Skeletal muscle tissue (tissue), 4 donors: ENCODE data around the gene NCSTN. TPM values are rescaled to one million over a fixed set of nuclear protein-coding genes. Genes with fewer than 3 reads are reported as not detected.

ENCODE experiments used
- H3K27ac ChIP-seq: one replicate; pipeline ENCODE4 v1.7.0; 2013; ENCODE audit warnings: mild to moderate bottlenecking, low read depth, low read length, inconsistent platforms
- H3K27me3 ChIP-seq, 3 donors: one replicate each; pipeline ENCODE4 v1.7.0; 2013; ENCODE audit warnings: low read length in 3 of 3; ENCODE audit not compliant: control insufficient read depth in 3 of 3, insufficient read depth in 3 of 3
- H3K36me3 ChIP-seq, 3 donors: one replicate each; pipeline ENCODE4 v1.7.0; 2013; ENCODE audit warnings: low read length in 3 of 3; ENCODE audit not compliant: control insufficient read depth in 3 of 3, insufficient read depth in 3 of 3
- H3K4me1 ChIP-seq, 3 donors: one replicate each; pipeline ENCODE4 v1.7.0; 2013; ENCODE audit warnings: low read length in 3 of 3, mild to moderate bottlenecking in 3 of 3; ENCODE audit not compliant: control insufficient read depth in 3 of 3, insufficient read depth in 3 of 3
- H3K4me3 ChIP-seq, 3 donors: one replicate each; pipeline ENCODE4 v1.7.0; 2013; ENCODE audit warnings: low read length in 3 of 3
- H3K9ac ChIP-seq, 3 donors: one replicate each; pipeline ENCODE4 v1.7.0; 2013; ENCODE audit warnings: low read length in 3 of 3, mild to moderate bottlenecking in 3 of 3, moderate library complexity in 2 of 3, low read depth in 1 of 3
- H3K9me3 ChIP-seq, 3 donors: one replicate each; pipeline ENCODE4 v1.7.0; 2013; ENCODE audit warnings: low read length in 3 of 3; ENCODE audit not compliant: control insufficient read depth in 3 of 3
- total RNA-seq: library from RNA; depleted of rRNA; stranded (reverse); fragments of >200 nt; gene quantifications from one replicate; pipeline ENCODE4 v1.2.3, GENCODE V29; 2014
- donor health status: Osteomylitis.

The NCSTN gene
- total RNA-seq, 1 donor from 2014 or later: 53.8 TPM

- Histone ChIP-seq H3K4me1 (no peaks in the 10 kb centered on the region), H3K4me3 (no peak overlapping the region), H3K9me3 (no peaks in the 10 kb centered on the region), H3K27me3 (peaks cover 0 to 3% (median 2%) of the 10 kb centered on the region in 3 donors), H3K27ac (no peak overlapping the region), H3K36me3 (no peaks in the 10 kb centered on the region), H3K9ac (no peak overlapping the region)
These were observed 24.3 kb downstream of the NCSTN start for GRCh38 chr1:160367516-160367900.

GRCh38 chr1:160367934-160368923, 25.0 kb downstream of the NCSTN start:
- Histone ChIP-seq H3K36me3 (no peaks in the 10 kb centered on the region), H3K27me3 (peaks cover 0 to 3% (median 2%) of the 10 kb centered on the region in 3 donors), H3K27ac (no peak overlapping the region), H3K4me3 (no peak overlapping the region), H3K9ac (no peak overlapping the region), H3K4me1 (no peaks in the 10 kb centered on the region), H3K9me3 (no peaks in the 10 kb centered on the region)

DNA sequence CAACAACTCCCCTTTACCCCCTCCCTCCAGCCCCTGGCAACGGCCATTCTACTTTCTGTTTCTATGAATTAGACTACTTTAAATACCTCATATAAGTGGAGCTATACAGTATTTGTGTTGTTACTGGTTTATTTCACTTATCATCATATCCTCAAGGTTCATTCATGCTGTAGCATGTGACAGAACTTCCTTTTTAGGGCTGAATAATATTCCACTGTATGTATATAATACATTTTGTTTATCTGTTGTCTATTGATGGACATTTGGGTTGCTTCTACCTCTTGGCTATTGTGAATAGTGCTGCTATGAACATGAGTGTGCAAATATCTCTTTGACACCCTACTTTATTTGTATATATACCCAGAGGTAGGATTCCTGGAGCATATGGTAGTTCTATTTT, 25.9 kb downstream of the NCSTN start:
- H3K27me3 ChIP-seq: peaks cover 0 to 3% (median 2%) of the 10 kb centered on the region in 3 donors
- no peaks in the 10 kb centered on the region for H3K9me3 ChIP-seq
- H3K9ac ChIP-seq: no peak overlapping the region
- no peaks in the 10 kb centered on the region for H3K4me1 ChIP-seq
- no peak overlapping the region for H3K27ac ChIP-seq
- no peak overlapping the region for H3K4me3 ChIP-seq
- no peaks in the 10 kb centered on the region for H3K36me3 ChIP-seq

DNA sequence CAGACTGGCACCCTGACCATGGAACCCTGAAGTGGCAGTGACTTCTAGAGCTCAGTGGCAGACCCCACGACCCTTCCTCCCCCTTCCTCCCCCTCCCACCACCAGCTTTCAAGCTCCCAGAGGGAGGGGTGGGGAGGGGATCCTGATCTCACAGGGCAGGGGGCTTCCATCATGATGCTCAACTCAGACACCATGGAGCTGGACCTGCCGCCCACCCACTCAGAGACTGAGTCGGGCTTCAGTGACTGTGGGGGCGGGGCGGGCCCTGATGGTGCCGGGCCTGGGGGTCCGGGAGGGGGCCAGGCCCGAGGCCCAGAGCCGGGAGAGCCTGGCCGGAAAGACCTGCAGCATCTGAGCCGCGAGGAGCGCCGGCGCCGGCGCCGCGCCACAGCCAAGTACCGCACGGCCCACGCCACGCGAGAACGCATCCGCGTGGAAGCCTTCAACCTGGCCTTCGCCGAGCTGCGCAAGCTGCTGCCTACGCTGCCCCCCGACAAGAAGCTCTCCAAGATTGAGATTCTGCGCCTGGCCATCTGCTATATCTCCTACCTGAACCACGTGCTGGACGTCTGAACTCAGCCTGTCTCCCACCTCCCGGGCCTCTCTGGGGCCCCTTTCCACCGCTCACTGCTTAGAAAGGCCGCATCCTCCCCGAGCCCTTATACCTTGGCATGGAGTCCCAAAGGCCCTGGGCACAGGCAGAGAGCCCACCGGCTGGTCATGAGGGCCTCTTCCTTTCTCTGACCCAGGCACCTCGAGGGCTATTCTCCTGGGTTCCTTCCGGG, 27.6 kb downstream of the NCSTN start:
- H3K36me3 ChIP-seq: no peaks in the 10 kb centered on the region
- H3K9ac ChIP-seq: no peak overlapping the region
- no peaks in the 10 kb centered on the region for H3K9me3 ChIP-seq
- peaks cover 0 to 3% (median 2%) of the 10 kb centered on the region in 3 donors for H3K27me3 ChIP-seq
- H3K4me1 ChIP-seq: peaks cover 2 to 11% (median 7%) of the 10 kb centered on the region in 3 donors
- no peak overlapping the region for H3K27ac ChIP-seq
- no peak overlapping the region for H3K4me3 ChIP-seq

DNA sequence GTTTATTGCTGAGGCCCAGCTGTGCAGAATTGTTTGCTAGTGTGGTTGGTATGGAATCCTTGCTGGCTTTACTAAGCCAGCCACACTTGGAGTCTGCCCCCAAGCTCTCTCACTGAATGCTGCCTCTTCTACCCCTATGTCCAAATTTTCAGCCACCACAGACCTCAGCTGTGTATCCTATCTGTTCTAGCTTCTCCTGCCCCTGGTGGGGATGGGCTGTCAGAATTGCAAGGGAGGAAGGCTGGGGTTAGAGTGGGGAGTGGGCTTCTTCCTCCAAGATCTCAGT, 28.1 kb downstream of the NCSTN start:
- Histone ChIP-seq H3K9ac (no peak overlapping the region), H3K27ac (no peak overlapping the region), H3K27me3 (peaks cover 0 to 3% (median 2%) of the 10 kb centered on the region in 3 donors), H3K36me3 (no peaks in the 10 kb centered on the region), H3K4me3 (no peak overlapping the region), H3K4me1 (peaks cover 7 to 16% (median 12%) of the 10 kb centered on the region in 3 donors), H3K9me3 (no peaks in the 10 kb centered on the region)

DNA sequence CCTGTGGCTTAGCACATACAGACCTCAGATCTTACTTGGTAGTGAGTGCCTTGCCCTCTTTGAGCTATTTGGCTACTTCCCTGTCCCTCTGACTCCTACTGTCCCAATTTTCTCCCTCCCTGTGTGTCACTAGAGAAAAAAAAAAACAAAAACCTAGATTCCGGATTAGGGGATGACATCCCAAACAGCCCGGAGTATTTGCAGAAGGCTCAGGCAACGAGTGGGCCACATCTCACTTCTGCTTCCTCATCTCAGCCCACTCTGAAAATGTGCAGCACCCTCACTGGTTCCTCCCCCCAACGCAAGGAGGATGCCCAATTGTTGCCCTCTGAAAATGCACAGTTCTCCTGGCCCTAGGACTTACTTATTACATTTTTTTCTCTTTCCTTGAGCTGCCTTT, 28.6 kb downstream of the NCSTN start:
- H3K9ac ChIP-seq: no peak overlapping the region
- H3K27me3 ChIP-seq: peaks cover 0 to 3% (median 2%) of the 10 kb centered on the region in 3 donors
- H3K4me3 ChIP-seq: no peak overlapping the region
- H3K4me1 ChIP-seq: peaks cover 11 to 18% (median 15%) of the 10 kb centered on the region in 3 donors
- no peak overlapping the region for H3K27ac ChIP-seq
- H3K9me3 ChIP-seq: no peaks in the 10 kb centered on the region
- no peaks in the 10 kb centered on the region for H3K36me3 ChIP-seq

DNA sequence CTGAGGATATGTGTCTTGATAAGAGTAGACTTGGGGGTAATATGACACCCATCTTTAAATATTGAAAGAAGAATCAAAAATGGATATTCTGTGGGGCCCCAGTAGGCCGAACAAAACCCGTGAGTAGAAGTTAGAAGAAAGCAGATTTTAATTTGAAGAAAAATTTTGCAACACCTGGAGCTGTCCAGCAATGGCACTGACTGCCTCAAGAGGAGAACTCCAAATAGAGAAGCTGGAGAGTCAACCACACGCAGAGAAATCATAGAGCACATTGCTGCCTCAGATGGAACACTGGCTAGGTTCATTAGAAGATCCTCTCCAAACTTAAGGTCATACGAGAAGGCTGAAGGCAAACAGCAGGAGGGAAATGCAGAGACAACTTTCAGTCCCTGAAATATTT, 30.5 kb downstream of the NCSTN start:
- H3K27ac ChIP-seq: no peak overlapping the region
- H3K9ac ChIP-seq: no peak overlapping the region
- H3K9me3 ChIP-seq: no peaks in the 10 kb centered on the region
- H3K27me3 ChIP-seq: no peaks in the 10 kb centered on the region
- H3K4me1 ChIP-seq: peaks cover 11 to 18% (median 15%) of the 10 kb centered on the region in 3 donors
- H3K36me3 ChIP-seq: no peaks in the 10 kb centered on the region
- H3K4me3 ChIP-seq: no peak overlapping the region

DNA sequence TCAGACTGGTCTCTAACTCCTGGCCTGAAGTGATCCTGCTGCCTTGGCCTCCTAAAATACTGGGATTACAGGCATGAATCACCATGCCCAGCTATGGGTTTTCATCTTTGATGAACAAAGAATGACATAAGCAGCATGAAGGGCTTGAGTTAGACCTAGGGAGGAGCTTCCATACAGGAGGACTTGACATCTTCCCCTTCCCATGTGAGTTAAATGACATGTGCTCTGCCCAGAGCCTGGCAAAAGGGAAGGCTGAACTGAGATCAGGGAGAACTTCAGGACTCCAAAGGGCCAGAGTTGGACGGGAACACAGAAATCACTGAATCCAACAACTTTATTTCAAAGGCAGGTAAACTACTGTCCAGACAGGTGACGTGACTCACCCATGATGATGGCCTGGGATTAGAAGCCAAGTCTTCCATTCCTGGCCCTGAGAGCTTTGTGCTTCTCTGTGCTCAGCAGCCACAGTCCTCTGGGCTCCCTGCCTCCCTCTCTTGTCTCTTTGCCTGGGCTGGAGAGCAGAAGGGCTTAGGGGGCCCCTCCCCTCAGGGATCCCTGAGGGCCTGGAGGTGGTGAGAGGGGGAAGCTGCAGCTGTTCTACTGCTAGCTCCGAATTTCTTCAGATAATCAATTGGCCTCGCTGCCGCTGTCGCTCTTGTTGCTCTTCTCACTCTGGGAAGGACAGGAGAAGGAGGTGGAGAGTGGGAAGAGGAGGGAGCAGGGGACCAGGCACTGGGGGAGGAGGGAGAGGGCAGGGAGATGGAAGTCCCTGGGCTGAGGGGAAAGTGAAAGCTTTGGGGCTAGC, 31.3 kb downstream of the NCSTN start:
- H3K4me1 ChIP-seq: peaks cover 11 to 18% (median 15%) of the 10 kb centered on the region in 3 donors
- H3K9ac ChIP-seq: no peak overlapping the region
- no peaks in the 10 kb centered on the region for H3K9me3 ChIP-seq
- H3K27ac ChIP-seq: no peak overlapping the region
- H3K27me3 ChIP-seq: no peaks in the 10 kb centered on the region
- no peak overlapping the region for H3K4me3 ChIP-seq
- no peaks in the 10 kb centered on the region for H3K36me3 ChIP-seq

DNA sequence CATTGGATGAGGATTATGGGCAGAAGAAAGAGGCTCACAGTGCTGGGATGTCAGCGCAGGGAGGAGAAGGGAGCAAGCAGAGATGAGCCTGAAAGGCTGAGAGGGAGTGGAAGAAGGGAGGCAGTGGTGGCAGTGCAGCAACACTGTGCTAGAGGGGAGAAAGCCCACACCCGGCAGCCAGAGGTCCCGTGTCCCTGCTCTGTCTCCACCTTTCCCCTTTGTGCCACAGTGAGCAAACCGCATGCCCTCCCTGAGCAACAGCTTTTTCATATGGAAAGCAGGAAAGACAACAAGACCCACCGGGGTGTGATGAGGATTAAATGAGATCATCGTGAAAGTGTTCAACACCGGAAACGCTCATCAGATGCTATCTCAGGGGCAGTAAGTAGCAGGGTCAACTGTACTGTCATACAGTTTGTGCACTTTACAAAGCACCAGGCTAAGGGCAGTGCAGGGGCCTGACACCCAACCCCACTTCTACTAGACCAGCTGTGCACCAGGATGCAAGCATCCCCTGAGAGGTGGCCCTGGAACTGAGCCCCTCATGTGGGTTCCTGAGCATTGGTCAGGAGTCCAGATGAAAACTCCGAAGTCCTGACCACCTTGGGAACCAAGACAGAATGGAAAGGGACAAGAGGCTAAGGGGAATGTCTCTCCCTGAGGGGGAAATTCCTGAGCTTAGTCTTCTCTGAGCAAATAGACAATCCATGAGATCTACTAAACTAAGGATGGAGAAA, 32.8 kb downstream of the NCSTN start:
- Histone ChIP-seq H3K4me1 (peaks cover 11 to 18% (median 15%) of the 10 kb centered on the region in 3 donors), H3K27me3 (no peaks in the 10 kb centered on the region), H3K36me3 (no peaks in the 10 kb centered on the region), H3K4me3 (peak overlapping the region in 2 of 3 donors; percentile 31 to 52), H3K27ac (no peak overlapping the region), H3K9me3 (no peaks in the 10 kb centered on the region), H3K9ac (peak overlapping the region in 1 of 3 donors; percentile 20)
